ENCODE measurements around the gene CD300LB.
"Not testable (repeated sequence)": the region's sequence is repeated elsewhere in the genome, so short reads cannot be mapped to it uniquely, and the experiment has no call there.

The CD300LB gene

GRCh38 chr17:74520016-74520434, 11.2 kb downstream of the CD300LB start:
- no peak for TF ChIP-seq ZFX (IDR thresholded peaks at IDR 0.05; ENCODE audit: borderline replicate concordance)
- TF ChIP-seq, protein P1, sequence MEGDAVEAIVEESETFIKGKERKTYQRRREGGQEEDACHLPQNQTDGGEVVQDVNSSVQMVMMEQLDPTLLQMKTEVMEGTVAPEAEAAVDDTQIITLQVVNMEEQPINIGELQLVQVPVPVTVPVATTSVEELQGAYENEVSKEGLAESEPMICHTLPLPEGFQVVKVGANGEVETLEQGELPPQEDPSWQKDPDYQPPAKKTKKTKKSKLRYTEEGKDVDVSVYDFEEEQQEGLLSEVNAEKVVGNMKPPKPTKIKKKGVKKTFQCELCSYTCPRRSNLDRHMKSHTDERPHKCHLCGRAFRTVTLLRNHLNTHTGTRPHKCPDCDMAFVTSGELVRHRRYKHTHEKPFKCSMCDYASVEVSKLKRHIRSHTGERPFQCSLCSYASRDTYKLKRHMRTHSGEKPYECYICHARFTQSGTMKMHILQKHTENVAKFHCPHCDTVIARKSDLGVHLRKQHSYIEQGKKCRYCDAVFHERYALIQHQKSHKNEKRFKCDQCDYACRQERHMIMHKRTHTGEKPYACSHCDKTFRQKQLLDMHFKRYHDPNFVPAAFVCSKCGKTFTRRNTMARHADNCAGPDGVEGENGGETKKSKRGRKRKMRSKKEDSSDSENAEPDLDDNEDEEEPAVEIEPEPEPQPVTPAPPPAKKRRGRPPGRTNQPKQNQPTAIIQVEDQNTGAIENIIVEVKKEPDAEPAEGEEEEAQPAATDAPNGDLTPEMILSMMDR (IDR thresholded peaks at IDR 0.05): no peak
- no peak overlapping the region for H3K27ac ChIP-seq

DNA sequence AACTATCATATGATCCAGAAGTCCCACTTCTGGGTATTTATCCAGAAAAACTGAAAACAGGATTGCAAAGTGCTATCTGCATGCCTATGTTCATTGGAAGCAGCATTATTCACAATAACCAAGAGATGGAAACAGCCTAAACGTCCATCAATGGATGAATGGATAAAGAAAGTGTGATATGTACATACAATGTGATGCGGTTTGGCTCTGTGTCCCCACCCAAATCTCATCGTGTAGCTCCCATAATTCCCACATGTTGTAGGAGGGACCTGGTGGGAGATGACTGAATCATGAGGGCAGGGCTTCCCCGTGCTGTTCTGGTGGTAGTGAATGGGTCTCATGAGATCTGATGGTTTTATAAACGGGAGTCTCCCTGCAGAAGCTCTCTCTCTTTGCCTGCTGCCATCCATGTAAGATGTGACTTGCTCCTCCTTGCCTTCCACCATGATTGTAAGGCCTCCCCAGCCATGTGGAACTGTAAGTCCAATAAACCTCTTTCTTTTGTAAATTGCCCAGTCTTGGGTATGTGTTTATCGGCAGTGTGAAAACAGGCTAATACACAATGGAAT, 12.8 kb downstream of the CD300LB start:
- not testable (repeated sequence) for H3K27ac ChIP-seq

GRCh38 chr17:74516561-74517328, 14.5 kb downstream of the CD300LB start:
- H3K27ac ChIP-seq: no peak overlapping the region
- no peak for TF ChIP-seq ZFX (IDR thresholded peaks at IDR 0.05; ENCODE audit: borderline replicate concordance)
- TF ChIP-seq, protein P1 (IDR thresholded peaks at IDR 0.05): no peak

- H3K27ac ChIP-seq: no peak overlapping the region
- no peak for TF ChIP-seq ZFX (IDR thresholded peaks at IDR 0.05; ENCODE audit: borderline replicate concordance)
- TF ChIP-seq, protein P1 (IDR thresholded peaks at IDR 0.05): no peak
Observed at GRCh38 chr17:74515941-74516340, 15.3 kb downstream of the CD300LB start.

- TF ChIP-seq ZFX (IDR thresholded peaks at IDR 0.05; ENCODE audit: borderline replicate concordance): no peak
- TF ChIP-seq, protein P1 (IDR thresholded peaks at IDR 0.05): no peak
- H3K27ac ChIP-seq: no peak overlapping the region
Observed at GRCh38 chr17:74514632-74515334, 16.5 kb downstream of the CD300LB start.

DNA sequence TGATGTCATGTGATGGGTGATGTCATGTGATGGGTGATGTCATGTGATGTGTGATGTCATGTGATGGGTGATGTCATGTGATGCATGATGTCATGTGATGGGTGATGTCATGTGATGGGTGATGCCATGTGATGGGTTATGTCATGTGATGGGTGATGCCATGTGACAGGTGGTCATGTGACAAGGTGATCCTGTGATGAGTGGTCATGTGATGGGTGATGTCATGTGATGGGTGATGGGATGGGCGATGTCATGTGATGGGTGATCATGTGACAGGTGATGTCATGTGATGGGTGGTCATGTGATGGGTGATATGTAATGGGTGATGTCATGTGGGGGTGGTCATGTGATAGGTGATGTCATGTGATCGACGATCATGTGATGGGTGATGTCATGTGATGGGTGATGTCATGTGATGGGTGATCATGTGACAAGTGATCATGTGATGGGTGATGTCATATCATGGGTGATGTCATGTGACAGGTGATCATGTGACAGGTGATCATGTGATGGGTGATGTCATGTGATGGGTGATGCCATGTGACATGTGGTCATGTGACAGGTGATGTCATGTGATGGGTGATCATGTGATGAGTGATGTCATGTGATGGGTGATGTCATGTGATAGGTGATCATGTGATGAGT, 17.2 kb downstream of the CD300LB start:
- TF ChIP-seq, protein P1 (IDR thresholded peaks at IDR 0.05): no peak
- TF ChIP-seq ZFX (IDR thresholded peaks at IDR 0.05; ENCODE audit: borderline replicate concordance): no peak
- H3K27ac ChIP-seq: no peak overlapping the region

DNA sequence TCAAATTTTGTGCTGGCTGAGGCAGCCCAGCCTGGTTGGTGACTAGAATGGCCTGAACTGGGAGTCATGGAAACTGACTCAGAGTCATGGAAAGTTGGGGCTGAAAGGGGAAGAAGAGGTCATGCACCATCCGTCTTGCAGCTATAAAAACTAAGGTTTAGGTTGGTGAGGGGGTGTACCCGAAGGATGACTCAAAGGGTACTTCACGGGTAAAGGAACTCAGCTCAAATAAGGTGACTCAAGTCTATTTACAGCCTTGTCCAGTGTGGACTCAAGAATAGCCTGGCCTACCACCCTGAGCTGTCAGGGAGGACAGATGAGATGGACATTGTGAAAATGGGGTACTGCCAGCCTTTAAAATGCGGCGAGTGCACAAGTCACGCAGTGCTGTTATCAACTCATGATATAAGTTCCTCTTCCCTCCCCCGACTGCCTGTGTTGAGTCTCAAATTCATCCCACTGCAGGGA, 18.6 kb downstream of the CD300LB start:
- no peak overlapping the region for H3K27ac ChIP-seq
- TF ChIP-seq, protein P1 (IDR thresholded peaks at IDR 0.05): no peak
- no peak for TF ChIP-seq ZFX (IDR thresholded peaks at IDR 0.05; ENCODE audit: borderline replicate concordance)
